Osteoblast (primary cell): ENCODE measurements around the gene ZFAND3. TPM values are rescaled to one million over a fixed set of nuclear protein-coding genes. Genes with fewer than 3 reads are reported as not detected.

Source experiments
- DNase-seq: peaks from one replicate; pipeline ENCODE4 v3.0.0; 2011; ENCODE audit warnings: low spot score, mixed read lengths; ENCODE audit not compliant: insufficient read length; ENCODE audit errors: missing footprints
- H2AFZ ChIP-seq: 2 replicates; pipeline ENCODE4 v1.6.0; 2011; ENCODE audit warnings: mild to moderate bottlenecking, low read length
- H3K27ac ChIP-seq: 2 replicates; pipeline ENCODE4 v1.5.1; 2011; ENCODE audit warnings: mild to moderate bottlenecking, low read depth, low read length, moderate library complexity
- H3K27me3 ChIP-seq: 2 replicates; pipeline ENCODE4 v1.6.0; 2012; ENCODE audit warnings: mild to moderate bottlenecking, control low read depth, inconsistent platforms, low read length, moderate library complexity; ENCODE audit not compliant: insufficient read depth
- H3K36me3 ChIP-seq: 2 replicates; pipeline ENCODE4 v1.5.1; 2011; ENCODE audit warnings: mild to moderate bottlenecking, low read length, control low read depth, moderate library complexity; ENCODE audit not compliant: insufficient read depth
- H3K4me1 ChIP-seq: 2 replicates; pipeline ENCODE4 v1.5.1; 2011; ENCODE audit warnings: mild to moderate bottlenecking, low read length, control low read depth, moderate library complexity; ENCODE audit not compliant: insufficient read depth
- H3K4me2 ChIP-seq: 2 replicates; pipeline ENCODE4 v1.6.0; 2011; ENCODE audit warnings: mild to moderate bottlenecking, low read length; ENCODE audit not compliant: insufficient read depth
- H3K4me3 ChIP-seq: fragments of 200-600 bp; sonication (generic); 3 replicates; pipeline ENCODE4 v1.5.1; 2012; ENCODE audit warnings: mild to moderate bottlenecking, low read length, inconsistent platforms; ENCODE audit not compliant: insufficient read depth
- H3K79me2 ChIP-seq: 2 replicates; pipeline ENCODE4 v1.6.0; 2012; ENCODE audit warnings: mild to moderate bottlenecking, low read length, control low read depth, inconsistent platforms; ENCODE audit not compliant: insufficient read depth
- H3K9me3 ChIP-seq: 2 replicates; pipeline ENCODE4 v1.5.1; 2011; ENCODE audit warnings: low read depth, low read length, control low read depth
- H4K20me1 ChIP-seq: 2 replicates; pipeline ENCODE4 v1.6.0; 2012; ENCODE audit warnings: mild to moderate bottlenecking, low read length, control low read depth; ENCODE audit not compliant: insufficient read depth
- total RNA-seq: library from RNA; depleted of rRNA; stranded (reverse); fragments of >200 nt; gene quantifications from 2 replicates; pipeline ENCODE4 v1.2.3, GENCODE V29; 2012
- TF ChIP-seq, protein P1 (sequence below): IDR thresholded peaks from 2 replicates; pipeline ENCODE4 v1.5.1; 2011; ENCODE audit warnings: mild to moderate bottlenecking, low read depth, low read length, moderate library complexity; ENCODE audit errors: extremely low read depth

Gene ZFAND3
- total RNA-seq, 1 donor, result 27.1 TPM

DNA sequence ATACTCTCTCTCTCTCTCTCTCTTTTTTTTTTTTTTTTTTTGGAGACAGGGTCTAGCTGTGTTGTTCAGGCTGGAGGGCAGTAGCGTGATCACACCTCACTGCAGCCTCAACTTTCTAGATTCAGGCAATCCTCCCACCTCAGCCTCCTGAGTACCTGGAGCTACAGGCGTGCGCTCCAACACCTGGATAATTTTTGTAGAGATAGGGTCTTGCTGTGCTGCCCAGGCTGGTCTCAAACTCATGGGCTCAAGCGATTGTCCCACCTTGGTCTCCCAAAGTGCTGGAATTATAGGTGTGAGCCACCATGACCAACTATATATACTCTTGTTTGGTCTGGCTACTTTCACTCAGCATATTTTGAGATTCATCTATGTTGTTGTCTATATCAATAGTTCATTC is 154.9 kb downstream of the ZFAND3 start:
- H4K20me1 ChIP-seq, result peaks cover 55% of the 10 kb centered on the region
- no peaks in the 10 kb centered on the region for H3K4me1 ChIP-seq
- H3K36me3 ChIP-seq, result no peaks in the 10 kb centered on the region
- H2AFZ ChIP-seq, result no peak overlapping the region
- no peaks in the 10 kb centered on the region for H3K9me3 ChIP-seq
- DNase-seq, result no peak
- H3K27ac ChIP-seq, result no peak overlapping the region
- TF ChIP-seq, protein P1, sequence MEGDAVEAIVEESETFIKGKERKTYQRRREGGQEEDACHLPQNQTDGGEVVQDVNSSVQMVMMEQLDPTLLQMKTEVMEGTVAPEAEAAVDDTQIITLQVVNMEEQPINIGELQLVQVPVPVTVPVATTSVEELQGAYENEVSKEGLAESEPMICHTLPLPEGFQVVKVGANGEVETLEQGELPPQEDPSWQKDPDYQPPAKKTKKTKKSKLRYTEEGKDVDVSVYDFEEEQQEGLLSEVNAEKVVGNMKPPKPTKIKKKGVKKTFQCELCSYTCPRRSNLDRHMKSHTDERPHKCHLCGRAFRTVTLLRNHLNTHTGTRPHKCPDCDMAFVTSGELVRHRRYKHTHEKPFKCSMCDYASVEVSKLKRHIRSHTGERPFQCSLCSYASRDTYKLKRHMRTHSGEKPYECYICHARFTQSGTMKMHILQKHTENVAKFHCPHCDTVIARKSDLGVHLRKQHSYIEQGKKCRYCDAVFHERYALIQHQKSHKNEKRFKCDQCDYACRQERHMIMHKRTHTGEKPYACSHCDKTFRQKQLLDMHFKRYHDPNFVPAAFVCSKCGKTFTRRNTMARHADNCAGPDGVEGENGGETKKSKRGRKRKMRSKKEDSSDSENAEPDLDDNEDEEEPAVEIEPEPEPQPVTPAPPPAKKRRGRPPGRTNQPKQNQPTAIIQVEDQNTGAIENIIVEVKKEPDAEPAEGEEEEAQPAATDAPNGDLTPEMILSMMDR, result no peak
- no peaks in the 10 kb centered on the region for H3K27me3 ChIP-seq
- peaks cover 97% of the 10 kb centered on the region for H3K79me2 ChIP-seq
- no peak overlapping the region for H3K4me2 ChIP-seq
- no peak overlapping the region for H3K4me3 ChIP-seq

DNA sequence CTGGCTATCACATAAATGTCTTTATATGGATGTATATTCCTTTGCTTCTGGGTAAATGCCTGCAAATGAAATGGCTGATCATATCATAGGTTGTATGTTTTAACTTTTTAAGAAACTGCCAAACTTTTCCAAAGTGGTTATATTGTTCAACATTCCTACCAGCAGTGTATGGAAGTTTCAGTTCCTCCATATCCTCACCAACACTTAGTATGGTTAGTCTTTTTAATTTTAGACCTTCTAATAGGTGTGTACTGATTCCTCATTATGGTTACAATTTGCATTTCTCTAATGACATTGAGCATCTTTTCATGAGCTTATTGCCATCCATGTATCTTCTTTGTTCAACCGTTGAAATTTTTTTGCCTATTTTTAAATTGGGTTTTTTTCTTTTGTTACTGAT is 155.4 kb downstream of the ZFAND3 start:
- Histone ChIP-seq H3K4me1 (no peaks in the 10 kb centered on the region), H2AFZ (no peak overlapping the region), H3K79me2 (peaks cover 97% of the 10 kb centered on the region), H3K27me3 (no peaks in the 10 kb centered on the region), H3K36me3 (no peaks in the 10 kb centered on the region), H4K20me1 (peaks cover 59% of the 10 kb centered on the region), H3K4me2 (no peak overlapping the region), H3K9me3 (no peaks in the 10 kb centered on the region), H3K4me3 (no peak overlapping the region), H3K27ac (no peak overlapping the region)
- no peak for DNase-seq
- TF ChIP-seq, protein P1, result no peak

DNA sequence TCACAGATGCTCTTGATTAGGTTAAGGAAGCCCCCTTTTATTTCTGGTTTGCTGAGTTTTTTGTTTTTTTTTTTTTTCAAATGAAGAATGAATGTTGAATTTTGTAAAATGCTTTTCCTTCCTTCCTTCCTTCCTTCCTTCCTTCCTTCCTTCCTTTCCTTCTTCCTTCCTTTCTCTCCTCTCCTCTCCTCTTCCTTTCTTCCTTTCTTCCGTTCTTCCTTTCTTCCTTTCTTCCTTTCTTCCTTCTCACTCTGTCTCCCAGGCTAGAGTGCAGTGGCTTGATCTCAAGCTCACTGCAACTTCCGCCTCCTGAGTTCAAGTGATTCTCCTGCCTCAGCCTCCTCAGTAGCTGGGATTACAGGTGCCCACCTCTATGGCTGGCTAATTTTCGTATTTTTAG is 158.2 kb downstream of the ZFAND3 start:
- Histone ChIP-seq H3K4me2 (no peak overlapping the region), H3K27ac (no peak overlapping the region), H2AFZ (no peak overlapping the region), H4K20me1 (peaks cover 66% of the 10 kb centered on the region), H3K79me2 (peaks cover 99% of the 10 kb centered on the region), H3K4me1 (no peaks in the 10 kb centered on the region), H3K4me3 (no peak overlapping the region), H3K27me3 (no peaks in the 10 kb centered on the region), H3K9me3 (no peaks in the 10 kb centered on the region), H3K36me3 (no peaks in the 10 kb centered on the region)
- TF ChIP-seq, protein P1, result no peak
- DNase-seq, result no peak

DNA sequence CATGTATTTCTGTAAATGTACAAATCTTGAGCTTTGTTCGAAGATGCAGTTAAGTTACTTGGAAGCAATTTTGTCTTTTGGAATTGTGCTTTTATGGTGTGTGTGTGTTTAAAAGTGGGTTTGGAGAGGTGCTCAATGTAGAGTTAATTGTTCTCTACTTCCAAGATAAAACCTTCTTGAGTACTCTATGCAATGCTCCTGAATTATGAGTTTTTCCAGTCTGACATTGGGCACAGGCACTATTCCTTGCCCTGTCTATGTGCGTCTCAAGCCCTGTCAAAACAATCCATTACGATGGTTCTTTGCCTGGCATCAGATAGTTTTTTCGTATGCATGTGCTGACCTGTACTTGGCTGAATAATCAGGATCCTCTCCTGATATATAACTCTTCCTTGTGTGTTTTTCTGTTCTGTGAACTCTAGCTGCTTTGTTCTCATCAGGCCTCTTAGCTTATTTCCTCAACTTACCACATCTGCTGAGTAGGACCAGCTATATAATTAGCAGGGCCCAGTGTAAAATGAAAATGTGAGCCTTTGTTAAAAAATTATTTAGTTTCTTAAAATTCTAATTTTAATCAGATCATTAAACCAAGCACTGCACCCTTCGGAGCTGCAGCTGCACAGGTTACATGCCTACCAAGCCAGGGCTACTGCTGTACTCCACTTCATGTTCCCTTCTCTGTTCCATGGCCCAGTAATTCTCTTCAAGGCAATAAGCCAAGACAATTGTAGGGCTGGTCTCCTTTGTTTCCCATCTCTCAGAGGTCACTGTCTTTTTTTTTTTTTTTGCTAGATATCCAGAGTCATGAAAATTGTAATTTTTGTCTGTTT is 160.1 kb downstream of the ZFAND3 start:
- peaks cover 95% of the 10 kb centered on the region for H3K79me2 ChIP-seq
- no peak overlapping the region for H3K4me2 ChIP-seq
- no peaks in the 10 kb centered on the region for H3K9me3 ChIP-seq
- H3K4me1 ChIP-seq, result peaks cover under 1% of the 10 kb centered on the region
- no peak overlapping the region for H2AFZ ChIP-seq
- H3K4me3 ChIP-seq, result no peak overlapping the region
- H4K20me1 ChIP-seq, result peaks cover 65% of the 10 kb centered on the region
- H3K27me3 ChIP-seq, result no peaks in the 10 kb centered on the region
- no peaks in the 10 kb centered on the region for H3K36me3 ChIP-seq
- no peak overlapping the region for H3K27ac ChIP-seq
- TF ChIP-seq, protein P1, result no peak
- no peak for DNase-seq
